ENCODE measurements around the gene USP53. TPM values are rescaled to one million over a fixed set of nuclear protein-coding genes. Genes with fewer than 3 reads are reported as not detected.

The USP53 gene
- total and polyA plus RNA-seq, 2 experiments from 2014 or later, result 28.4 to 39.9 TPM

DNA sequence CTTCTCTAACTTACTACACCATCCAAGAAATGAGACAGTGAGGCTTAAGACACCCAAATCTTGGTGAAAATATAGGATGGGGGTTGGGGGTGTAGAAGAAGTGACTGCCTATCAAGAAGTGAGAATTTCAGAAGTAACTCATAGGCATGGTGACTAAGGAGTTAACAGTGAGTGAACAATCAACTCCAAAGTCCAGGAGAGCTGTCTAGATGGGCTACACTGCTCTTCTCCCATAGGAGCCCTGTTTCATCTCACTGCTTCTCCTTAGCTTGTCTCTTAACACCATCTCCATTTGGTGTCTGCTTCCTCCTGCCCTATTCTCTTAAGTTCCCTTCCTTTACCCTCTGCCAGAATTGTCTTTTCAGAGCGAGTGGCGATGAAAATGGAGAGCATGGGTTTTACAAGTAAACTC lies 86.8 kb downstream of the USP53 start:
- peak overlapping the region; percentile 96 for H3K27ac ChIP-seq
- no peaks in the 10 kb centered on the region for H3K9me2 ChIP-seq (replicated peaks; ENCODE audit: insufficient read depth)
- H3K9me3 ChIP-seq (ENCODE audit: low read depth), result no peaks in the 10 kb centered on the region
- peak overlapping the region; percentile 78 for H2AFZ ChIP-seq
- H3K79me2 ChIP-seq, result peaks cover 46% of the 10 kb centered on the region
- peak overlapping the region; percentile 89 for H3K4me2 ChIP-seq
- H3K4me3 ChIP-seq, result peak overlapping the region; percentile 66
- no peaks in the 10 kb centered on the region for H3K36me3 ChIP-seq (replicated peaks; ENCODE audit: insufficient read depth, low read depth)
- H3K4me1 ChIP-seq (ENCODE audit: insufficient read depth), result peaks cover 9% of the 10 kb centered on the region
- DNase-seq (ENCODE audit: low spot score), result peak; percentile 31
- TF ChIP-seq EZH2phosphoT487 (IDR thresholded peaks at IDR 0.05; ENCODE audit: low read depth, severe bottlenecking, unreplicated experiment), result no peak
- TF ChIP-seq, protein P1, sequence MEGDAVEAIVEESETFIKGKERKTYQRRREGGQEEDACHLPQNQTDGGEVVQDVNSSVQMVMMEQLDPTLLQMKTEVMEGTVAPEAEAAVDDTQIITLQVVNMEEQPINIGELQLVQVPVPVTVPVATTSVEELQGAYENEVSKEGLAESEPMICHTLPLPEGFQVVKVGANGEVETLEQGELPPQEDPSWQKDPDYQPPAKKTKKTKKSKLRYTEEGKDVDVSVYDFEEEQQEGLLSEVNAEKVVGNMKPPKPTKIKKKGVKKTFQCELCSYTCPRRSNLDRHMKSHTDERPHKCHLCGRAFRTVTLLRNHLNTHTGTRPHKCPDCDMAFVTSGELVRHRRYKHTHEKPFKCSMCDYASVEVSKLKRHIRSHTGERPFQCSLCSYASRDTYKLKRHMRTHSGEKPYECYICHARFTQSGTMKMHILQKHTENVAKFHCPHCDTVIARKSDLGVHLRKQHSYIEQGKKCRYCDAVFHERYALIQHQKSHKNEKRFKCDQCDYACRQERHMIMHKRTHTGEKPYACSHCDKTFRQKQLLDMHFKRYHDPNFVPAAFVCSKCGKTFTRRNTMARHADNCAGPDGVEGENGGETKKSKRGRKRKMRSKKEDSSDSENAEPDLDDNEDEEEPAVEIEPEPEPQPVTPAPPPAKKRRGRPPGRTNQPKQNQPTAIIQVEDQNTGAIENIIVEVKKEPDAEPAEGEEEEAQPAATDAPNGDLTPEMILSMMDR (IDR thresholded peaks at IDR 0.05; ENCODE audit: poor library complexity), result no peak
- TF ChIP-seq EZH2 (IDR thresholded peaks at IDR 0.05; ENCODE audit: borderline replicate concordance), result no peak
- WGBS (ENCODE audit: low lambda C conversion rate, missing lambda C conversion rate), result 4% methylated on average over 2 of the region's 2 CpGs
- H4K20me1 ChIP-seq (ENCODE audit: insufficient read depth, poor library complexity, severe bottlenecking), result no peaks in the 10 kb centered on the region
- H3K27me3 ChIP-seq, result no peaks in the 10 kb centered on the region

- H3K9me3 ChIP-seq (ENCODE audit: low read depth), result no peaks in the 10 kb centered on the region
- DNase-seq (ENCODE audit: low spot score), result no peak
- under 1% methylated on average over 9 of the region's 9 CpGs for WGBS (ENCODE audit: low lambda C conversion rate, missing lambda C conversion rate)
- H3K27me3 ChIP-seq, result no peaks in the 10 kb centered on the region
- H3K4me3 ChIP-seq, result peak overlapping the region; percentile 66
- peaks cover 9% of the 10 kb centered on the region for H3K4me1 ChIP-seq (ENCODE audit: insufficient read depth)
- H3K79me2 ChIP-seq, result peaks cover 46% of the 10 kb centered on the region
- TF ChIP-seq EZH2 (IDR thresholded peaks at IDR 0.05; ENCODE audit: borderline replicate concordance) (no peak), EZH2phosphoT487 (IDR thresholded peaks at IDR 0.05; ENCODE audit: low read depth, severe bottlenecking, unreplicated experiment) (no peak)
- TF ChIP-seq, protein P1 (IDR thresholded peaks at IDR 0.05; ENCODE audit: poor library complexity), result no peak
- peak overlapping the region; percentile 89 for H3K4me2 ChIP-seq
- no peaks in the 10 kb centered on the region for H3K9me2 ChIP-seq (replicated peaks; ENCODE audit: insufficient read depth)
- H3K36me3 ChIP-seq (replicated peaks; ENCODE audit: insufficient read depth, low read depth), result no peaks in the 10 kb centered on the region
- H3K27ac ChIP-seq, result peak overlapping the region; percentile 96
- peak overlapping the region; percentile 78 for H2AFZ ChIP-seq
- H4K20me1 ChIP-seq (ENCODE audit: insufficient read depth, poor library complexity, severe bottlenecking), result no peaks in the 10 kb centered on the region
Observed at GRCh38 chr4:119299741-119300100, 87.2 kb downstream of the USP53 start.

- Histone ChIP-seq H4K20me1 (ENCODE audit: insufficient read depth, poor library complexity, severe bottlenecking) (no peaks in the 10 kb centered on the region), H3K4me1 (ENCODE audit: insufficient read depth) (peaks cover 9% of the 10 kb centered on the region), H3K9me3 (ENCODE audit: low read depth) (no peaks in the 10 kb centered on the region), H3K4me3 (peak overlapping the region; percentile 66), H2AFZ (peak overlapping the region; percentile 78), H3K36me3 (replicated peaks; ENCODE audit: insufficient read depth, low read depth) (no peaks in the 10 kb centered on the region), H3K9me2 (replicated peaks; ENCODE audit: insufficient read depth) (no peaks in the 10 kb centered on the region), H3K27ac (peak overlapping the region; percentile 96), H3K4me2 (peak overlapping the region; percentile 89), H3K79me2 (peaks cover 44% of the 10 kb centered on the region), H3K27me3 (no peaks in the 10 kb centered on the region)
- DNase-seq (ENCODE audit: low spot score), result peak; percentile 97
- no peak for TF ChIP-seq EZH2 (IDR thresholded peaks at IDR 0.05; ENCODE audit: borderline replicate concordance)
- TF ChIP-seq EZH2phosphoT487 (IDR thresholded peaks at IDR 0.05; ENCODE audit: low read depth, severe bottlenecking, unreplicated experiment), result no peak
- TF ChIP-seq, protein P1 (IDR thresholded peaks at IDR 0.05; ENCODE audit: poor library complexity), result no peak
- 7% methylated on average over 54 of the region's 54 CpGs for WGBS (ENCODE audit: low lambda C conversion rate, missing lambda C conversion rate)
Observed at GRCh38 chr4:119300101-119300978, 87.8 kb downstream of the USP53 start.

All from hepatocyte (in vitro differentiated cells).